NCI-H187 (cell line): ENCODE data around the gene HAUS7.
"Not testable (repeated sequence)": the region's sequence is repeated elsewhere in the genome, so short reads cannot be mapped to it uniquely, and the experiment has no call there.

Source experiments
- DNase-seq, 2 experiments: peaks; one replicate each; lab custom pipeline; 2025; lab: John Stamatoyannopoulos, UW

HAUS7 gene

GRCh38 chrX:153408871-153409351 is 61.5 kb downstream of the HAUS7 start:
- DNase-seq: no peak

DNA sequence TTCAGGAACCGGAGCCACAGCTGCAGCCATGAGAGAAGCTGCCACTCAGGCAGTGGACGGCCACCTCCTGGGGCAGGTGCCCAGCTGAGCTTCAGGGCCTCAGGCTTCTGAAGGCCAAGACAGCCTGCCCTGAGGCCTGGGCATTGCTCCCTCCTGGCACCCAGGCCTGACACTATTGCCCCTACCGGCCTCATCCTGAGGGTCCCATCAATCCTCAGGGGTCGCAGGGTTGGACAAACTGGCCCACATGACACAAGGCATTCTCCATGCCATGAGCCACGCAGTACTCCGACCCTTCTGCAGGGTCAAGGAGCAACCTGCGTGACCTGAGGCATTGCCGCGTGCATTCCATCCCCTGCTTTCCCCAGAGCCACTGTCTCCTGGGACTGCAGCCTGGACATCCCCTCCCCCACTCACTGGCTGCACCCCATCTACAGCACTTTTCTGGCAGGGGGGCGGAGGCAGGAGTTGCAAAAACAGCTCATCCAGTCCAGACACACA is 62.1 kb downstream of the HAUS7 start:
- DNase-seq: no peak

DNA sequence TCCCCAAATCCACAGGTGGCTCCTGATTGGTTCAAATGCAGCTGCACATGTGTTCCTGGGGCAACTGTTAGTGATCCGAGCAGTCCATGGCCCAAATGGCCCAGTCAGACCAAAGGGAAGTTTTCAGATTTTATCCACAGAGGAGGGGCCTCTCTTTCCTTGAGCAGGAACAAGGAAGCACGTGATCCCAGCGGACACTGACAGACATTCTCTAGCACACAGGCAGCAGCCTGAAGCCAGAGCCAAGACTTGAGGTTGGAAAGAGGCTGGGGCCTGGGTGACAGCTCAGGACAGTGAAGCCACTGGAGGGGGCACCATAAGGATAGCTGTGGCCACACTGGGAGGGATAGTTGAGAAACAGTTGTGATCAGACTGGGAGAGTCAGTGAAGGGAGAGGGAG is 62.6 kb downstream of the HAUS7 start:
- DNase-seq: no peak

DNA sequence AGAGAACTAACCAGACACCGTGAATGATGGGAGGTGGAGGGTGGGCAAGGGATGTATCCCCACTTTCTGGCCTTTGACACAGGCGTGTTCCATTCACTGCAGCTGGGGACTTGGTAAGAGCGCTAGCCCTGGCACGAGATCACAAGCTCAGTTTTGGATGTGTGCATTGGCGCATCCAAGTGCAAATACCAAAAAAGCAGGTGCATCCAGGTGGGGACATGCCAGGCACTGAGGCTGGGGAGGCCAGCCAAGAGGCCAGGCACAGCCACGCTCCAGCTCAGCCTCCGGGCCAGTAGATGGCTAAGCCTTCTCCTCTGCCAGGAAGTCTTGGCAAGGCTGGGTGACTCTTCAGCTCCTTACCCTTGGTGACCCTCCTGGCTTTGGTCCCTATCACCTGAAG is 63.5 kb downstream of the HAUS7 start:
- DNase-seq: no peak

DNA sequence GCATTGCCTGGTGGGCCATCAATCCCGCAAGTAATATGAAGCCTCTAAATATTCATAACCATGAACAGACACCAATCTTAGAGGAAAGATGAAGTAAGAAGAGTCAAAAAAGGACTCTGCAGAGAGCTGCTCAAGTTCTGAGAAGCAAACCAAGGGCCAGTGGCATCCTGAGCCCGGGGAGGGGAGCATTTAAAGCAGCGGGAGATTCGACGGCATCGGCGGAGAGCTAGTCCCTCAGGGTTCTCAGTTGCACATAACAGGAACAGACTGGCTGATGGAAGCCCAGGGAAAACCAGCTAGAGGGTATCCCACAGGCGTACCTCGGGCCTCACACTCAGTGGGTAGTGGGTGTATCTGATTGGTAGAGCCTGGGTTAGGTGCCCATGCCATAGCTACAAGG is 64.4 kb downstream of the HAUS7 start:
- DNase-seq: no peak

DNA sequence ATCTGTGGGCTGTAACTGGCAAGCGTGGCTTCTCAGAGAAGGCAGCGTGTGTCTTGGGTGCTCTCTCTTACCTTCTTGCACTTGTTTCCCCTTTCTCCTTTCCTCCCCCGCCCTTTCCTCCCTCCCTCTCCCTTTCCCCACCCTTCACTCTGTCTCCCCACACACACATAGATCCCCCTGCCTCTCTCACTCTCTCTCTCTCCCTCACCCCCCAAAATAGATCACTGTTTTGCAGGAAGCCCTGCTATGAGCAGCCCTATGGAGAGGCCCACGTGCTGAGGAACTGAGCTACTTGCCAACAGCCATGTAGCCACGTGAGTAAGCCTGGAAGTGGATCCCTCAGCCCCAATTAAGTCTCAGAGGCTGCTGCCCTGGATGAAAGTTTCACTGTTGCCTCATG is 65.0 kb downstream of the HAUS7 start:
- no peak for DNase-seq

GRCh38 chrX:153404333-153404732 is 66.0 kb downstream of the HAUS7 start:
- DNase-seq: not testable (repeated sequence)

DNA sequence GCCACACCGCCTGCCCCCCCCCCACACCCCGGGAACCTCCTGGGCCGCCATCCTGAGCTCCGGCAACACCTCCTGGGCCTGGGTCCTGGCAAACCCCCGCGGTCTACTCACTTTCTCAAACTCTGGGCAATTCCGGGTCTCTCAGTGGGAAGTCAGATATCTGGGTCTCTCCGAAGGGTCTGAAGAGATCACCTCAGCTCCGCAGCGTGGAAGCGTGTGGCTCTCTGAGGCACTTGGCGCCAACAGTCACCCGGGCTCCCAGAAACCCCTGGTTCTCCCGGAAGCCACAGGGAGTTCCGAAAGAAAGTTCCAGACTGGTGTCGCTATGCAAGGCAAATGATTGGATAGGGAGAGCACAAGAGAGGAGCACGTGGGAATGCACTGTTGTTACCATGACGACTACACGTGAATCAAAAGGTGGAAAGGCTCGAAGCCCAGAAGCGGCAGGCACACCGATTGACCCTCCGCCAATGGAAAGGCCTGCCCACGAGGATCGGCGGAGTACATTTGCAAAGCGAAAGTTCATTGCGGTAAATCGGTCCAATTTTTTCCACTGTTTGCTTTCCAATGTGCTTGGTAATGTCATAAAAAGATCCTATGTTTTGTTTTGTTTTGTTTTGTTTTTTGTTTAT is 69.1 kb downstream of the HAUS7 start, which contains the start of gene PNMA6E:
TSS of gene PNMA6E (minus strand) at position 218 of the 632 bp plus-strand sequence. CDS start 2,501 bp downstream, outside the sequence.
- DNase-seq: no peak

- DNase-seq: no peak
Measured at GRCh38 chrX:153400146-153401132, 69.9 kb downstream of the HAUS7 start.

- no peak for DNase-seq
Measured at GRCh38 chrX:153398275-153398960, 72.0 kb downstream of the HAUS7 start.
